HG02943 (cell line): ENCODE data around the gene ALOX5AP.

Experiments used
- ATAC-seq: cut with Tn5 transposase; IDR thresholded peaks from one replicate; pipeline ENCODE4 v1.9.1; 2021; ENCODE audit warnings: mild to moderate bottlenecking, low read depth, moderate library complexity; ENCODE audit not compliant: unreplicated experiment

ALOX5AP gene

DNA sequence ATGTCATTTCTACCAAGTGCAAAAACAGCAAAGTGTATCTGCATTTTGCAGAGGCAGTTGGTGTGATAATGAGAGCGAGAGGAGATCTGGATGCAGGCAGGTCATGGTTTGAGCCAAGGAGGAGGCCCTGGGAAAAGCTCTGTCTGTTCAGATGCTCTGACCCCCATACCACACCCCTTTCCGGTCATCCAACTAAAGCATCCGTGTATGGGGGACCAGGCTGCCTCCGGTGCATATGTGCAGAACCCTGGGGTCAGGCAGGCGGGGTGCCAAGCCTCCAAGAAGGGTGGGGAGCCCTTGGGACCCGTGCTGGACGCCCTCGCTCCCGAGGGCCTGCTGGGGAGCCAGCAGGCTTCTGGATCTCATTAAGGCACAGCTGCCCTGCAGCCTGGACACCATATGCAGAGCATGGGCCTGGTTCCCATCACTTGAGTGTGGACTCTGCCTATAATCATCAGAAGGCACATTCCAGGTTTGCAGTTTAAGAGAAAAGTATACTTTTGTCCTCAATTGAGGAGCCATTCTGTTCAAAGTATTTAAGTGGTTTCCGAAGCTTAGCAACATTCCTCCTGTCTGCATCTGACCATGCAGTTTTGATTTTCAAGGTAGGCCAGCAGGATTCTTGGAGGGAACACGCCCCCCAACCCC lies 56.1 kb downstream of the ALOX5AP start:
- ATAC-seq = no peak

GRCh38 chr13:30792285-30793000 lies 57.1 kb downstream of the ALOX5AP start:
- ATAC-seq = no peak

DNA sequence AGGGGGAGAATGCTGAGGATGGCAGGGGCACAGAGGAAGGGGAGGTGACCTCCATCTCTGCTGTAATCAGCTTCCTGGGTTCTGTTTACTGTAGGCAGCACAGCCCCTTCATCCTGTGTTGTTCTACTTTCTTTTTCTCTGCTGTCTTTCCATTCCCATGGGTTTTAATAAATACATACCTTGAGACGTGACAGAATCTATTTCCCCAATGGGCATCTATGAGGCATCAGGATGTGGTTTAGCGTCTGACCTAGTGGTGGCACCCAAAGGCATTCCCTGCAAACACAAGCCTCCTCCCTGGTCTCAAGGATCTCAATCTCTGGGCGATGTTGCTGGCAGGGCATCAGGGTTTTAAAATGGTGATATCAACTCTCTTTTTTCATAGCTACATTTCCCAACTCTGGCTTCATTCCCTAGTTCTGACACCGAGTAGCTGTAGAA lies 60.8 kb downstream of the ALOX5AP start:
- no peak for ATAC-seq

GRCh38 chr13:30796631-30797601 lies 61.6 kb downstream of the ALOX5AP start:
- ATAC-seq = no peak

DNA sequence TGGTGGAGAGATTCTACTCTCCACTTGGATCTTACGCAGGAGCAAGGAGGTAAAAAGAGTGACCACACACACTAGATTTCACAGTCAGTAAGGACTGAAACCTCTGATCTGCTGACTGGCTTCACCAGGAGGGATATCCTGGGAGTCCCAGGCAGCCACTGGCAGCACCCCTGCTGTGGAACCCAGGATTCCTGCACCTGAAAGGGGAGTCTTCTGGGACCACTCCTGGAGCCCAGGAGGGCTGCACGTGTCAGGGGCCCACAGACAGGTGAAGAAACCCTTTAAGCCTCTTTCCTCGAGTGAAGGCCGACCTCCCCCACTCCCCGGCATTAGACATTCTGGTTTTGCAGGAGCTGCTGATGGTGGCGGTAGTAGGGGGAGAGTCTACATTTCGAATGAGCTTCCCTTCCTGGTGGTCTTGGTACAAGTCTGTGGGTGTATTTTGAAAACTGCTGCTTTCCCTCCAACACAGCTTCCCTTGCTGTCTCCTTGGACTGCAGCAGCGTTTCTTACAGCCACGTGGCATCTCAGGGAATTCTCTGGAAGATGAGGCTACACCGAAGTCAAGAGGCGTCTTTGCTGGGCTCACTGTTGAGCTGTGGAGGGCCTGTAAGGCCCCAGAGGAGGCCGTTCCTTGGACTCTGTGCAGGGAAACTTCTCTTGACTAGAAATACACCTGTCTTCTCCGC lies 62.6 kb downstream of the ALOX5AP start:
- no peak for ATAC-seq

GRCh38 chr13:30798776-30799355 lies 63.5 kb downstream of the ALOX5AP start:
- no peak for ATAC-seq

DNA sequence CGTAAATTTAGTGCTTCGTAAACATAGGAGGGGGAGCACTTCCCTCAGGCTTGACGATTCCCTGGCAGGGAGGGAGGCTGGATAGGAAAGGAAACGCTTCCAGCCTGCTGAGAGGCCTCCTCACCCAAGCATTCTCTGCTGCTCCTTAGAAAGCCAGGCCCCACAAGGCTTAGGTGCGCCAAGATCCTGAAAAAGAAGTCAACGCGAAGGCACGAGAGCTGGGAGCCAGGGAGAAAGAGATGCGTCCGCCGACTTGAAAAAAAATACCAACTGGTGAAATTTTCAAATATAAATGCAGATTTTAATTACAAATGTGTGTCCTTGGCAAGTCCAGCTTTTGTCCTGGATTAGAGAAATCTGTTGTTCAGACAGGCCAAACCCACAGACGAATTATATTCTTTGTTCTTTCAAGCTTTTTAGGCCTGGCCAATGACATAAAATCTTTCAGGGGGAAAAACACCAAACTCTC lies 64.0 kb downstream of the ALOX5AP start:
- ATAC-seq = no peak

GRCh38 chr13:30800107-30800506 lies 64.8 kb downstream of the ALOX5AP start:
- ATAC-seq = no peak

- ATAC-seq = no peak
Observed at GRCh38 chr13:30802501-30802900, 67.2 kb downstream of the ALOX5AP start.

- peak; percentile 75 for ATAC-seq
Observed at GRCh38 chr13:30802953-30803478, 67.7 kb downstream of the ALOX5AP start.

DNA sequence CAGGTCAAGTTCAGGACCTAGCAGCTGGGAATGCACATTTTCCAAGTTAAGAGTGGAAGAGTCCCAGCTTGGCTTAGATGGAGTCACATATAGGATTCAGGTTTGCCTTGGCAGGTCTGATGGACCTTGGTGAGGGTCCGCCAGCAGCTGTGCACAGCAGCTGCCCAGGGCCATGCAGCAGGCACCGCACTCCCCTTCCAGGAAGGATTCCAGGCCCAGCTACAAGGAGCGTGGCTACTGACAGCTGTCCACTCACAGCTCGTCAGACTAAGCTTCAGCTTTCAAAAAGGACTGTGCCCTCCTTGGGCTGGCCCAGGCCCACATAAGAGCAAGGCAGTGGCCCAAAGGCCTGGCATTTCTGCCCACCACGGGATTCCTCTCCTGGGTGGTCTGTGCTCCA lies 68.4 kb downstream of the ALOX5AP start:
- no peak for ATAC-seq

DNA sequence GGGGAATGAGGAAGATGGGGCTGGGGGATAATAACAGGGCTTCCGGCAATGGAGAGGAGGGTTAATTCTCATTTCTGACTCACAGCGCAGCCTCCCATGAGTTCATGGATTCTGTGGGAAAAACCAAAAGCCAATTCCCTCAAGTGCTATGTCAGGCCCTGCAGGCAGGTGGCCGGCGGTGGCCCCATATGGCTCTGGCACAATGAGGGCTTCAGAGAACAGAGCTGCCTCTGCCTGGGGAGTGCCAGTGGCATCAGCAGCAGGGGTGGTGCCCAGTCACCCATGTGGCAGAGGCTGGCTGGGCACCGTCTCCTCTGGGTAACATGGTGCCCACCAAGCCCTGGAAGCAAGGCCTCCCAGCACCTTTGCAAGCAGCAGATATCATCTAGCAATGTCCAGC lies 69.1 kb downstream of the ALOX5AP start:
- ATAC-seq = no peak

- no peak for ATAC-seq
Observed at GRCh38 chr13:30805132-30805537, 69.8 kb downstream of the ALOX5AP start.

- ATAC-seq = no peak
Observed at GRCh38 chr13:30805603-30806011, 70.3 kb downstream of the ALOX5AP start.

DNA sequence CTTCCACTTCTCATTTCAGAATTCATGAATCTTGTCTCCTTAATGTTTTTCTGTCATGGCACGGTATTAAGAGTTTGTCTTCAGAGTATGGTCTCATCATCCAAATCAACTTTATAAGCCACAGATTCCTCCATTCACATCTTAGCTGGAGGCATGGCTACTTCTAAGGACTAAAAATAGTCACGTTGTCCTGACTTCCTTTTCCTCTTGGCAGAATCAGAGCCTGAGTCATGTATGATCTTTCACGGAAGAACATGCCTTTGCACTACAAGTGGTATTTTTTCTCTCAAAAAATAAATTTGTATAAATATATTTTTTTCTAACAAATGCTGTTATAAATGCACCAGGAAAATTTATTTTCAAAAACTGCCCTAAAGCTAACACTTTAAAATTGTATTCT lies 71.4 kb downstream of the ALOX5AP start:
- no peak for ATAC-seq

DNA sequence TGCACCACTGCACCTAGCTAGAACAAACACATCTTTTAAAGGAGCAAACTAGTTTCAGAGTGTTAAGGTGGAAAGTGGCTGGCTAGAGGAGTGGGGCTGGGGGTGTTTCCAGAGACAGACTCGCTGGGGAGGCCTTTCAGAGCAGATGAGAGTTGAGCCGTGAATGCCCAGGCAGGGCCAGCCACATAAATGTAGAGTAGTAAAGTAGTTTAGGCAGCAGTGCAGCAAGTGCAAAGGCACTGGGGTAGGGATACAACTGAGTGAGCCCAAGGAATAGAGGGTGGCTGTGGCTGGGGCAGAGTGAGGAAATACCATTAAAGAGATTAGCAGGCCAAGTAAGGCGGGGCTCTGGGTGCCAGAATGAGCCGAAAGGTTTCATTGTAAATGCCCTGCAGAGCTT lies 72.0 kb downstream of the ALOX5AP start:
- ATAC-seq = no peak

DNA sequence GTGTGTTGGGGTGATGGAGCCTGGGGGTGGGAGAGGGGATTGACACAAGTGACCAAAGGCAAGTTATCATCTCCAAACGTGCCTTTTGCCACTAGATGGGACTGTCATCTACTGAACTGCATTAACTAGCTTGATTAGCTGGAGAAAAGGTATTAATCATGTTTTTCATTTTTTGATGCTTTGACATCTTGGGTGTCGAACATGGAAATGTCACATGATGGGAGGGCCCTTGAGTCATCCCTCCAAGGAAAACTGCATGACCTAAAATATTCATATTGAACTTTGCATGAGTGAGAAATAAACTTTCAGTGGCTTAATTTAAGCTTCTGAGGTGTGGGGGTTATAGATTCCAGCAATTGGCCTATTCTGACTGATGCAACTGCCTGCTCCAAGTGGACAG lies 73.3 kb downstream of the ALOX5AP start:
- no peak for ATAC-seq

- no peak for ATAC-seq
Observed at GRCh38 chr13:30809787-30810186, 74.4 kb downstream of the ALOX5AP start.

GRCh38 chr13:30810261-30810701 lies 74.9 kb downstream of the ALOX5AP start:
- ATAC-seq = no peak

DNA sequence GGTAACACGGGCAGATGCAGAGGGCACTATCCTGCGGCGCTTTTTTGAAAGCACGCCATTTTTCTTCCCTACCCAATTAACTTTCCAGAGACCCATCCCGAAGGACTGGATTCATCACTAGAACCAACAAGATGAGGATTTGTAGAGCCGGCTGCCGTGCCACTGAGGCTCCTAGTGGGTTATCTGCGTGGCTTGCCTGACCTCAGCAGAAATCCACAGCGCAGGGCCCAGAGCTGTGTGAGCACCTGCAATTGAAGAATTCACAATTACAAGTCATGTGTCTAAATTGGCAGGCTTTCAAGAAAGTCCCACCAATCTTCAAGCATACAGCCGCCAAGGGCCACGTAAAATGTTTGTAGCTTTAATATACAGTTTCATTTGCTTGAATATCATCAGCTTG lies 75.5 kb downstream of the ALOX5AP start:
- no peak for ATAC-seq
